GM18858 (cell line): ENCODE measurements around the gene CITED4.

ENCODE experiments used
- ATAC-seq: cut with Tn5 transposase; IDR thresholded peaks from one replicate; pipeline ENCODE4 v1.9.1; 2021; ENCODE audit not compliant: unreplicated experiment

The CITED4 gene

DNA sequence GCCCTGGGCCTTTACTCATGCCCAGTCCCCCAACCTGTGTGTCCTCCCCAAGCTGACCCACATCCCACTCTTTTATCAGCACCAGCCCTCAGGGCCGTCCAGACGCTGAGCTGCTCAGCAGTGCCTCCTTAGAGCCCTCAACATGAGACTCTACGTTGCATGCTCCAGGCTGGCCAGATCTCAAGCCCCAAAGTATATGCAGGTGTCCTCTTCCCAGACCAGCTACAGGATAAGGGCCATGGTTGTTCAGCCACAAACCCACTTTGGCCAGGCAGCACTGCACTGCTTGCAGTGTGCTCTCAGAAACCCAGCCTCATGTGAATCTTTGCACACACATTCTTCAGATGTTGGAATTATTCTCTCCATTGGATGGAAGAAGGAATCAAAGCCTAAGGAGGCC, 6.0 kb downstream of the CITED4 start:
- no peak for ATAC-seq

GRCh38 chr1:40855513-40855912, 6.7 kb downstream of the CITED4 start:
- ATAC-seq, result no peak

GRCh38 chr1:40853885-40854170, 8.3 kb downstream of the CITED4 start:
- ATAC-seq, result no peak

DNA sequence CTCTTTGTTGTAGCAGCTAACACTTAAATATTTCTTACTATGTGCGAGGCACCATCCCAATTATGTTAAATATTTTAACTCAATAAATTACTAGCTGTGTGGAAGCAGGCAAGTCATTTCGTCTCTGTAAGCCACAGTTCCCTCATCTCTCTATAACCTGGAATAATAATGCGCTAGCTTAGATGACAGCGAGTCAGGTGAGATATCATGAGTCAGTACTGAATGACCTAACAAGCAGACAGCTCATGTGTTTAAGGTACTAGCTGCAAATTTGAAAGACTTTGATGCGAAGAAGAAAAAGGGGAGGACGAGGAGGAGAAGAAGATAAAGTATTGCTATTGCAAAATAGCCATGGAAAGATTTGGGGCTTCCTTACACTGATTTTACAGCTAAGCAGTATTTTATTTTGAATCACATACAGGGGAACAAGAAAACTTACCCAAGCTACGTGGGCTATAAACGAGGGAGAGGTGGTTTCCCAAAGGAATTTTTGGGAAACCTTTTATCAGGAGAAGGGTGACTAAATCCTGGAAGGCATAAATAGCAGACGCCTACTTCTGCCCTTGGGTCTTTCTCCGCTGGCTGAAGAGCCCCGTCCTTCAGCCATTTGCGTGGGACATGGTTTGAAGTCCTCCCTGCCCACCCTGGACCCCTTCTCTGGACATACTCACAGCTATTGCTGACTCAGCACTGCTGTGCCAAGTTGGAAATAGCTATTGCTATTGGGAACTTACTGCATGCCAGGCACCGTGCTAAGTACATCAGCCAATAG, 8.9 kb downstream of the CITED4 start:
- ATAC-seq, result no peak

DNA sequence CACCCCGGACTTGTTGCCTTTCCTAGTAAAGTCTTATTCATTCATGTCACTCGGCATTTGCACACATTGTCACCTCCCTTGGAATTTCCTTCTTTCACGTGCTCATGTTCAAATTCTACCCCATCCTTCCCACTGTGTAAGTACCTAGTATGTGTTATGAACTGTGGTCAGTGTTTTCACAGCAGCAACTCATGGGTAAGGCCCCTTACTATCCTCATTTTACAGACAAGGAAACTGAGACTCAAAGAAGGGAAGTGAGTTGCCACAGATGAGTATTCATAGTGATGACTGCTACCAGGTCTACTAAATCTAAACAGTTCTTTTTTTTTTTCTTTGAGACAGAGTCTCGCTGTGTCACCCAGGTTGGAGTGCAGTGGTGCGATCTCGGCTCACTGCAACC, 10.5 kb downstream of the CITED4 start:
- no peak for ATAC-seq

- ATAC-seq, result no peak
Observed at GRCh38 chr1:40849801-40850592, 12.2 kb downstream of the CITED4 start.

DNA sequence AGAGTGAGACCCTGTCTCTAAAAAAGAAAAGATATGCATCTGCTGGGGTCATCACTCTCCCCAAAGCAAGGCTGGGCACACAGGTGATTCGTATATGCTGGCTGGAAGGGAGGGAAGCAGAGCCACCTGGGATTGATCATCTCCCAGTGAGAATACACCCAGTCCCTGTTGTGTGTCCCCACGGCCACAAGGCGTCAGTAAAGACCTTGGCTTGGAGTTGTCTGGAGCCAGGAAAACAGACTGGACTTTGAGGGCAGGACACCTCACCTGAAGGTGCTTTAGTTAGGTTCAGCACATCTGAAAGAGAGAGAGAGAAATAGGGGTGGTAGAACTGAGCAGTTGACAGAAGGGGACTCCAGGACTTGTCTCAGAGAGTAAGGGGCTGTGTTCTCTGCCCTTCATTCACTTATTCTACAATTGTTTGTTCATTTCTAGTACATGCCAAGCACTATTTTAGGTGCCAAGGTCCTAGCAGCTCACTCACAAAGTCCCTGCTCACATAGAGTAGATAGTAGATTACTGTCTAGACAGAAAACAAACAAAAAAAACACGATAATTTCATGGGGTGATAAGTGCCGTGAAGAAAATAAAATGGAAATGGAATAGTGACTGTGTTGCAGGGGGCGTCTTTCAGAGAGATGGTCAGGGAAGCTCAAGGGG, 13.5 kb downstream of the CITED4 start:
- ATAC-seq, result no peak

DNA sequence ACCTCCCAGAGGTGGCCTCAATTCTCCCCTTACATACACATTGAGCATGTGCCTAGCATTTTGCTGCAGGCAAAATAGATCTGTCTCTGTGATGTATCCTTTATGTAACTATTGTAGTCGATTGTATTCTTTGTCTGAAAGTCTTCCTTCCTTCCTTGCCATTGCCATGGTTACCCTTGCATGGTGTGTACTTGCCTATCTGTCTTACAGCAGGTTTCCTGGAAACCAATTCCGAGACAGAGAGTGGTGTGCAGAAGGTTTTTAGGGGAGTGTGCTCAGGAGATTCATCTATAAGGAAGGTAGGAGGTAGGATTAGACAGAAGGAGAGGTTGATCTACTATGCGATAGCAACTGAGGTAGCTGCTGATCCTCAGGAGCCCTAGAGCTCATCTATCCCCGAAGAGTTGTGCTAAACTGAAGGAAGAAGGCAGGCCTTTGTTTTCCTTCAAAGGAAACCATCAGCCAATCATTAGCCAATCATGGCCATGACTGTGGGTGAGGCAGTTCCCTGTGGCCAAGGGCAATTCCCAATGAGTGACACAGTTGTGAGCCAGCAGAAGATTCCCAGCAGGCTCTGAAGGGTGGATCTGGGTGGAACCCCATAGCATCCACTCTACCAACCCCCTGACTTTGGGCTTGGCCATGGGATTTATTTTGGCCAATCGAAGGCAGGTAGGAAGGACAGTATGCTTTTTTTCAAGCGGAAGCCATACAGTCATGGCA, 15.0 kb downstream of the CITED4 start:
- ATAC-seq, result no peak

DNA sequence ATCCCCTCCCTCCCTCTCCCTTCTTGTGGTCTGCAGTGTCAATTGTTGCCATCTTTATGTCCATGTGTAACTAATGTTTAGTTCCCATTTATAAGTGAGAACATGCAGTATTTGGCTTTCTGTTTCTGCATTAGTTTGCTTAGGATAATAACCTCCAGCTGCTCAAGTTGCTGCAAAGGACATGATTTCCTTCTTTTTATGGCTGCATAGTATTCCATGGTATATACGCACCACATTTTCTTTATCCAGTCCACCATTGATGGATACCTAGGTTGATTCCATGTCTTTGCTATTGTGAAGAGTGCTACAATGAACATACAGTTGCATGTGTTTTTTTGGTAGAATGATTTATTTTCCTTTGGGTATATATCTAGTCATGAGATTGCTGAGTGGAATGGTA, 16.3 kb downstream of the CITED4 start:
- no peak for ATAC-seq

GRCh38 chr1:40844887-40845878, 17.0 kb downstream of the CITED4 start:
- ATAC-seq, result no peak

- no peak for ATAC-seq
Observed at GRCh38 chr1:40844079-40844478, 18.1 kb downstream of the CITED4 start.

- no peak for ATAC-seq
Observed at GRCh38 chr1:40842691-40843090, 19.5 kb downstream of the CITED4 start.

- no peak for ATAC-seq
Observed at GRCh38 chr1:40842207-40842606, 20.0 kb downstream of the CITED4 start.

DNA sequence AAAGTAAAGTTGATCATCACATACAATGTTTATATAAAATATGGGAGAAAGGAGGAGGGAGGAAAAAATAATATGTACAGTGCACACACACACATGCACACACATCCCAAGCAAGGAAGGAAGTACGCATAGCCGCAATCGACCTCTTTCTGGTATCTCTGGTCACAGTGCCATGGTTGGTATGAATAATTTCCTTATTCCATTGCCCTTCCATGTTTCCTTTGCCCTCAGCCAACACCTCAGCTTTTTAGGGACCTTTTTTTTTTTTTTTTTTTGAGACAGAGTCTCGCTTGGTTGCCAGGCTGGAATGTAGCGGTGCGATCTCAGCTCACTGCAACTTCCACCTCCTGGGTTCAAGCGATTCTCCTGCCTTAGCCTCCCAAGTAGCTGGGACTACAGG, 20.6 kb downstream of the CITED4 start:
- ATAC-seq, result no peak

DNA sequence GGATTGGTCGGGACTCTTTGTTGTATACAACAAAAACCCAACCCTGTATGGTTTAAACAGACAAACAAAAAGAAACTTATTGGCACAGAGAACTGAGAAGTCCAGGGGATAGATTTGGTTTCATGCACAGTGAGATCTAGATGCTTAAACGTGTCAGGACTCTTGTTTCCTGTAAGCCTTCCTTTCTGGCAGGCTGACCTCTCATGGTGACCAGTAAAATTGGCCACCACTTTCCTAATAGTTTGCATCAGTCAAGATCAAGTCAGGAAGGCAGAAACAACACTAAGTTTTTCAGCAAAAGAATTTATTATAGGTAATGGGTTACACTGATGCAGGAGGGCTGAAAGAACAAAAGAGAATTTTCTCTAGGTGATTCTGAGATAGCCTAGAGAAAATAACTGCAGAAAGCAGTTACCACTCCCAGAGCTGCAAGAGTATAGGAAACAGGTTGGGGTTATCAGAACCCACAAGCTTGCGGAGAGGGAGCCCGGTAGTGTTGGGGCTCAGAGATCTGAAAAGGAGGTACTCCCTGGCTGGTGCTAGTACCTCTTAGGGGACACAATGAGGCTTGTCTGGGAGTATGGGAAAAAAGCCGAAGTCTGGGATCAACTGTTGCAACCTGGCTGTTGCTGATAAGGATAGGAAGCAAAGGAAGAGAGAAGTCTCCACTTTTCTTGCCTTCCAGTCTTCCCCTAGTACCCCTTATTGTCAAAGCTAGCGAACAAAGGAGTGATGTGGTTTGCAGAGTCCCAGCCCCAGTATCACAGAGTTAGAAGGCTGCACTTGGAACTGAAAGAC, 21.4 kb downstream of the CITED4 start:
- no peak for ATAC-seq

GRCh38 chr1:40839943-40840335, 22.2 kb downstream of the CITED4 start:
- no peak for ATAC-seq

DNA sequence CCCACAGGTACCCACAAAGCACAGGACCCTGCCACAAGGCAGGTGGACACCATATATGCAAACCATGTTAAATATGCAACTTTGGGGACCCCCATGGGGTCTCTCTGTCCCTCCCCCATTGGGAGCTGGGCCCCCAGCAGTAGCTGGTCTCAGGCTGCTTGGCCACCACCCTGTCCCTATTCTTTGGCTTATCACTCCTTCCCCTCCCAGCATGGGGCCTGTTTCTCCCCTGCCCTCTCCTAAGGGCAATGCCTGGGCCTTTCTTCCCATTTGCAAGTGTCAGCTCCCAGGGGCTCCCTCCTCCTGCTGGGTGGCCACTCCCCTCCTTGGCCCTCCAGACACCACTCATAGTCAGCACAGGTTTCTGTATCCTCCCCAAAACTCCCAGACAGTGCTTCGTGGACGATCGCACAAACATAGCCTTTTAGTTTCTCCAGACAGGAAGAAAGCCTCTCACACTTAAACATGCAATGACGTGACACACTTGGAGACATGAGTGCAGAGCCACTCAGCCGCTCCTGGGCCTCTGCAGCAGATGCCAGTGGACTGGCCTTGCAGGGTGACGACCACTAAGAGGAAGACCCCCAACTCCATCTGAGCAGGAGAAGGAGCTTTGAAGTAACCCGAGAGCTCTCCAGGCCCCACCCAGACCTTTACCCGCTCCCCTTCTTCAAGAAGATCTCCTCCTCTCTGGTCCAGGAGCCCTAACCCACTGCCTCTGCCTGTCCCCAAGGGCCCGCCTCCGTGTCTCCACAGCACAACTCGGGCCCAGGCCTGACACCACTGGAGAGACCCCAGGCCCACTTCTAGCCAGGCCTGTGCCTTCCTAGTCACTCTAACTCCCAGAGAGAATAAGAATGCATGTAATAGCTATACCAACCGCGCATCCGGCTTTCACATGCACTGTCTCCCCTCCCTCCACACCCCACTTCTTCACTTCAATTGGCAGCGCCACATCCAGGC, 22.9 kb downstream of the CITED4 start:
- ATAC-seq, result no peak
